NCI-H128 (cell line): ENCODE data around the gene ARHGEF19.

Source experiments
- DNase-seq: peaks from one replicate; lab custom pipeline; 2025; ENCODE audit not compliant: unreplicated experiment; lab: John Stamatoyannopoulos, UW

Gene ARHGEF19

DNA sequence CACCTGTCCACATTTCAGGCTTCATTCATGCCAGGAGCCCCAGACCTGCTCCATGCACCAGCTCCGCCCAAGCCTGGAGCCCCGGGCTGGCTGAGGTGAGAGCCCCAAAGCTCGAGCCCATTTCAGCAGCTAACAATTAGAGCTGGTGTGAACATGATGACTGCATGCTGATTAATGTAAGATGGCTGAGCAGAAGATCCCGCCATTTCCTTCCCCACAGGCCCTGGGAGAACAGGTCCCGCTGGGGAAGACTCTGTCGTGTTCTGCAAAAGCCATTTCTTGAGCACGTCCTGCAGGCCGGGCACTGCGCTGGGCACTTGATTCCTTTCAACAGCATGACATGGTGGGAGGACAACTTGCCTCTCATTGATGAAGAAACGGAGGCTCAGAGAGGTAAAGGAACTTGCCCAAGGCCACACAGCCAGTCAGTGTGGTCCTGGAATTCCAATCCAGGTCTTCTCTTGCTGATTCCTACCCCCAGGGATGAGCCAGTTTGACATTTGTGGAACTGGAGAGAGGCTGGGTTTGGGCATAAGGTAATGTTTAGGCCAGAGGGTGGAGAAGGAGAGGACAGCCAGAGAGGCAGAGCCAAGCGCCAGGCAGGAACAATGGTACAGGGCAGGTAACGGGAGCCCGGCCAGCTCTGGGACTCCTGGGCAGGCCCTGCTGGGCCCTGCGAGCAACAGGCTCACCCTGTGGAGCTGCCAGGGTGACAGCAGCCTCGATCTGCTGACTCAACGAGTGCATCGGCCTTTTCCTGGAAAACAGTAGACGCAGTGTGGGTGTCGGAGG, 28.5 kb downstream of the ARHGEF19 start:
- DNase-seq: no peak

DNA sequence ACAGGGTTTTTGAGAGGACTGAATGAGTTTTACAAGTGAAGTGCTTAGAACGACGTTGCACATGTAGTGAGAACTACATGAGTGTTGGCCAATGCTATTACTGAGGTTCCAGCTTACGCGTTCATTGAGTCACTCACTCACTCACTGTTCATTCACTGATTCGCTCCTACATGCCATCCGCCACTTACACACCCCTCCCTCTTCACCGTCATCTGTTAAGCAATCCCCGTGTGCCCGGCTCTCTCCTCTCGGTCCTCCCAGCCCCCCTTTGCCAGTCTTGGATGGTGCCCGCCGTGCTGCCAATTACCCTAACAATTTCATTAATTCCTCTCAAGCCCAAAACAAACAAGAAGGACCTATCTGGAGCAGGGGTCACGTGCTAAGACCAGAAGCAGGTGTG, 29.3 kb downstream of the ARHGEF19 start:
- no peak for DNase-seq

DNA sequence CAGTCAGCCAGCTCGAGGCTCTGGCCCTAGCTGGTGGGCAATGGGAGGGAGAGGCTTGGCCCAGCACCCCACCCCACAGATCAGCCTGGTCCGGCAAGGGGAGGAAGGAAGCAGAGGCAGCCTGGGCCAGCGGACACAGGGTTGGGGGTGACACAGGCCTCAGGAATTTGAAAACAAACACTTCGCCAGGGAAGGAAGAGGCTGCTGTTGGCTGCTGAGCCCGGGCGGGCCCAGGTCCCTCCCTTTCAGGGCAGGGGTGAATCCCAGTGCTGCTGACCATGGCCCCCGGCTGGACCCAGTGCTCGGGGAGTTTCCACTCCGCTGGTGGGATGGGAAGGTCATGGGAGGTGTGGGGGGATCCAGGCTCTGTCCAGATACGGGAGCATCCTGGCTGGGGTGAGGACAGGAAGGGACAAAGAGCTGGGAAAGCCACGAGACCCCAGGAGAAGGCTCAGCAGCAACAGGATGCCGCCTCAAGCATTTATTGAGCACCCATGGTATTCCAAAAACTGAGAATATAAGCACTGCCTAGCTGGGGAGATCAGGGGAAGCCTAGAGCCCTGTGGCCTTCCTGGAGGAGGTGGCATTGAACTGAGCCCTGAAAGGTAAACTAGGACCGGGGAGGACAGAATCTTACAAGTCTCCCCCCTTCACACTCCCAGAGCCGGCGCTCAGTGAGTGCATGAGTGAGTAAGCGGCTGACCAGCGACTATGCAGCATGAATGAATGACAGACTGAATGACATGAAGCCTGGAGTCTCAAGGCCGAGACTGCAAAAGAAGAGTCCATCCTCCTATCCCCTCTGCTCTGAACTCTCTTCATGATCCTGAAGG, 30.3 kb downstream of the ARHGEF19 start:
- DNase-seq: no peak

DNA sequence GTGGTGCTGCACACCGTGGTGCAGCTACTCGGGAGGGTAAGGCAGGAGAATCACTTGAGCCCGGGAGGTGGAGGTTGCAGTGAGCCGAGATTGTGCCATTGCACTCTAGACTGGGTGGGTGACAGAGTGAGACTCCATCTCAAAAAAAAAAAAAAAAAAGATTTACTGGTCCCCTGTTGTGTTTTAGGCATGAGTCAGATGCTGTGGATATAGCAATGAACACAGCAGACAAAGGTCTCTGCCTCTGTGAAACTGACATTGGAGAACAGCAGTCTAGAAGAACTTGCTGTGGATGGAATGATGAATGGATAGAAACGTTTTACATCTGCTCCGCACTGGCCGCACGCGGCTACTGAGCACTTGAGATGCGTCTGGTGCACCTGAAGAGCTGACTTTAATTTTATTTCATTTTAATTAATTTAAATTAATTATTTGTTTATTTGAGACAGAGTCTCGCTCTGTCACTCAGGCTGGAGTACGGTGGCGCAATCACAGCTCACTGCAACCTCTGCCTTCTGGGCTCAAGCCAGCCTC, 32.1 kb downstream of the ARHGEF19 start:
- no peak for DNase-seq

DNA sequence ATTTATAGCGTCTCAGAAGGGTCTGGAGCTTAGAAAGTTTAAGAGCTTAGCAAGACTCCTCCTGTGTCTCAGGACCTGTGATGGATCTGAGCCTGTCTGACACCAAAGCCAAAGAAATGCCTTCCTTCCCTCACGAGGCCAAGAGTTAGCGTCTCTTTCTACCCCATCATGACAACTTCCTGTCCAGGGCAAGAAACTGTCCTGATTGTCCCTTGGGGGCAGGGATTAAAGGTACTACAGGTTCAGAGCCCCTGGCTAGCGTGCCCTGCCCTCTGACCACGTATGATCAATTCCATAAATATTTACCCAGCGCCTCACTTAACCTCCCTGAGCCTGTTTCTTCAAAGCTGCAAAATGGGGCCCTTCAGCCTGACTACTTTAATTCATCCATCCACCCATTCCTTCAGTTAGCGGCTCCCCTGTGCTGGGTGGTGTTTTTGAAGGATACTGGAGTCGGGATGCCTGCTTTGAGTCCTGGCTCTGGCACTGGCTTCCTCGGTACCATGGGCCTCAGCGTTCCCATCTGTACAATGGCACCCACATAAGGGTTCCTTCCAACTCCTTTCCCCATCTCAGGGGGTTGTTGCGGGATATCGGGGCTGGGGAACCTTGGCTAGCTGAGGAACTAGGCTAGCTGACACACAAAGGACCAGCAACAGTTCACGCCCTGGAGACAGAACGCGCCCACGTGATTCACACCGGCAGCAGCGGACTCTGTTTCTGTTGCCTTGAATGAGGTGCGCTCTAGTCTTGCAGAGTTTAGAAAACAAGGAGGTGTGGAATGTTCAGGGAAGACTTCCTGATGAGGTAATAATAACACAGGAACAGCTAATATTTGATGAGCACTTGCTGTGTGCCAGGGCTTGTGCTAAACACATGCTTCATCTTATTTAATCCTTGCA, 33.6 kb downstream of the ARHGEF19 start:
- DNase-seq: no peak

DNA sequence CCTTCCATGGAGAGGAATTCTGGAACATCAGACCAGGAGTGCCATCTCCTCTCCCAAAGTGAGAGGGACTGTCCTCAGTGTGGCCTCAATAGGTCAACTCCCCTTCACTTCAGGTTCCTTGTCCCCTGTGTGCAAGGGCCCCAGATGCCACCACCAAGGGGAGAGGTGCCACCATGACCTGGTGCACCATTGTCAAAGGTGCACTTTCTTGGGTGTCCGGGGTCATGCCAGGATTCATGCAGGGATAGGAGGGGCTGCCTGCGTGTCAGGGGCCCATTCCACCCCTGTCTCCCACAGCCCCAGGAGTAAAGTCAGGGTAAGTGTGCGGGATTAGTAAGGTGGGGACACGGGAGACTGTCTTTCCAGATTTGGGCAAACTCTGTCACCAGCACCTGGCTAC, 35.1 kb downstream of the ARHGEF19 start:
- no peak for DNase-seq

DNA sequence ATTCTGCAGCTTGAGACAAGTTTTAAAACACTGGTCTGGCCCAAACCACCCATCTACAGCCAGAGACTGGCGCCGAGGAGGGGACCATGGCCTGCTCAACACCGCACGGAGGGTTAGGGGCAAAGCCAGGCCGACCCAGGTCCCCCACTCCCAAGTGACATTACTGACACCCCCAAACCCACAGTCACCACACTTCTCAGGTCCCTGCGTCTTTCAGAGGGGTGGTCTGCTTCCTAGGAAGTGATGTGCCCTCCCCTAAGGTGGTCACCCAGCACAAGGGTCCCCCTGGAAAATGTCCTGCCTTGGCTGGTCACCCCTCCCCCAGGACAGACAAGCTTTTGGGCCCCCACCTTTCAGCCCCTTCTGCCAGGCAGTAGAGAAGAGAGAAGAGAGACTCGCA, 35.8 kb downstream of the ARHGEF19 start:
- no peak for DNase-seq

DNA sequence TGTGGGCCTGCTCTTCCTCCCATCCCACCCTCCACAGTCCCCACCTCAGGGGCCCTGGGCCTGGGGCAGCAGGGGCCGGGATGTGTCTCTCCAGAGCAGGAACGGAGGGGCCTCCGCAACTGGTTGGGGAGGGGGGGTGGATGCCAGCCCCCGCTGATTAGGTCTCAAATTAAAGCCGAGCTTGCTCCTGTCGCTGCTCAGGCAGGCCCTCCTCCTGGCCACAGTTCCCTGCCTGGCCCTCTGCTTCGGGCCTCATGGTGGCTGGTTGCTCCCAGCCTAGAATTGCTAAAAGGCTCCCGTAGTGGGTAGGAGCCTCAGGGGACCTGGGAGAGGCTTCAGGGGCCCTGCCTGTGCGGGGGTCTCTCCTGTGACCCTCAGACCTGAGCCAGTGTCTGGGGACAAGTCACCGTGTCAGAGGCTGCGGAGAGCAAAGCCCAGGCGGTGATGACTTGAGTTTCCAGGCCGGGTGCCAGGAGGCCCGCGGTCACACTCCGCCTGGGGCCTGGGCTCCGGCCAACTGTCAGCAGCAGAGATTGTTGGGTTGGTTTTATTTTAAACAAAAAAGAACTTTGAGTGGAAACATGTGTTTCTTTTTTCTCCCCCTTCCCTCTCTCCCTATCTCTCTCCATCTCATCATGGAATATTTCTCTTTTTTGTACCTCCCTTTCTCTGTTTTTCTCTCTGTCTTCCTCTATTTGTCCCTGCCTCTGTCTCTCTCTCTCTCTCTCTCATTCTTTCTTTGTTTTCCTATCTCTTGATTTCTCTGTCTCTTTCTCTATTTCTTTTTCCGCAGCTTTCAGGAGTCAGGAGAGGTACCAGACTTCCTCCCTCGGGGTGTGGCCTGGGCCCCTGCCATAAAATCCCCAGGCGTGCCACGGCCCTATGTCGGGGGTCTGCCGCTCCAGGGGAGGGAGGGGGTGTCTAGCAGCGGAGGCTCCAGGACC, 36.6 kb downstream of the ARHGEF19 start:
- no peak for DNase-seq

DNA sequence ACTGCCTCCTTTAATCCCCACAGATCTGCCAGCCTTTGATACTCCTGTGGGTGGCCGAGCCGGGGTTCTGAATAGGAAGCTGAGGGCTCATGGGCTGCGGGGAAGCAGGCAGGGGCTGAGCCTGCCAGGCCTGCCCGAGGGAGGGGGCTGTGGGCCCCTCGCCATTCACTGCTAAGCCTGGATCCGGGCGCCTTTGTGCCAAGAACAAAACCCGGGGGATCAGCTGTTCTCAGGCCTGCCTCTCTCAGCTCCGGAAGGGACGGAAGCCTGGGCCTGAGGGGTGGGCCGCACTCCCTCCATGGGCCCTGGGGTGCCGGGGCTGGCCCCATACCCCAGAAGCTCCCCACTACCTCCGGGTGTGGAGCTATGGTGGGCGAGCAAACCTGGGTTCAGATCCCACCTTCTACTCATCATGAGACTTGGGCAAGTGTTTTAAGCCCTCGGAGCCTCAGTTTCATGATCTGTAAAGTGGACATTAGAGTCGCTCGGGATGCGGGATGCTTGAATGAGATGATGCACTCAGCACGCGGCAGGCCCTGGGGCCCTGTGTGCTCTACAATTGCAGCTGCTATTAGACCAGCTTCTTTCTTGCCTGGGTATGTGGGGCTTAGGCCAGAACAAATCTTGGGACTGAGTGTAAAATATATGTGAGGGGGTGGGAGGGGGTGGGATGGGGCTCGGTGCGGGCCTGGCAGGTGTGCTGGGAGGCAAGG, 37.4 kb downstream of the ARHGEF19 start:
- DNase-seq: no peak

DNA sequence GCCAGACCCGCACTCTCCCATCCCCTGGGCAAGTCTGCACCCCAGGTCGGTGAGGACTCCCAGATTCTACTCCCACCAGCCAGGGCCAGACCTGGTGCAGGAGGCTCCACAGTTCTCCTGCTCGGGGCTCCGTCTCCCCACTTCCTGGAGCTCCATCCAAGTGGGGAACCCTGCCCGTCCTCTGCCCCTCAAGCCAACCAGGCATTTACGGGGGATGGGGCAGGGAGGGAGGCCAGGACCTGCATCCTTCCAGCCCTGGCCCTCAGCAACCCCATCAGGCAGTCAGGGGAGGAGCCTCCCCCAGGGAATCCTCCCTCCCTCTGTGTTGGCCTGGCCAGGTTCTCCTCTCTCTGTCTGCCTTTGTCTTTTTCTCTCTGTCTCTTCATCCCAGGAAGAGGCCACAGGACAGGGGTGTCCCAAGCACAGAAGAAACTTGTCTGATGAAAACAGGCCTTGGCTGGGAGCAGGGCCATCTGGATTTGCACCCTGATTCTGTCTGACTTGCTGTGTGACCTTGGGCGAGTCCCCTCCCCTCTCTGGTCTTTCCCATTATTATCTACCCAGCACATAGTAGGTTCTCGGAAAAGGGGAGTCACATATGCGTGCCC, 38.1 kb downstream of the ARHGEF19 start:
- DNase-seq: no peak

DNA sequence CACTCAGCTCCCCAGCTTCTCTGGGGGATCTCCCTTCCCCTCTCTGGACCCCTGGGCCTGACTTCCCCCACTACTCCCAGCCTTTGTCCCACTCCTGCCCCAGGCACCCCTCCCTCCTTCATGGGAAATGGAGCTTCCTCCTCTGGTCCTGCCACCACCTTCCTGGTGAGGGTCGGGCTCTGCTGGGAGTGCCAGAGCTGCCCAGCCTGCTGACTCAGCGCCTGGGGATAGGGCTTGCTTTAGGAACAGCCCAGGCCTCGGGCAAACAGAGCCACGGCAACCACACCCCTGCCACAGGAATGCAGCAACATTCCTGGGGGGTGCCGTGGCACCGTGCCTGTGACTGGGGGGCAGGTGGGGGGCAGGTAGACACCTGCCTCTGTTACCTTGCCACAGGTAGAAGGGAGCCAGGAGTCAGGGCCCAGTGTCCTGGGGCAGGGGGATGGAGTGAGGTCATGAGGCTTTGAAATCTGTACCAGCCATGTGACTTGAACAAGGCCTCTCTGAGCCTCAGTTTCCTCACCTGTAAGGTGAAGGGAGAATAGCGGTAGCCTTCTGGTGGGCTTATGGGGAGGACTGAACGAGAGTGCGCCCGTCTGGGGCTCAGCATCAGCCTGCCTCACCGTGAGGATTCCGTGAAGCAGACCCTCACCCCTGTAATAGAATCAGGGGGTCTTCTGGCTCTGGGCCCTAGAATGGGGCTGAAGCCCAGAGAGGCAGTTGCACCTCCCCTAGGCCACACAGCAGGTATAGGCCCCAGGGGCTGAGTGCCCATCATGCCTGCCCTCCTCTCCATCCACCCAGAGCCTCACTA, 38.8 kb downstream of the ARHGEF19 start:
- no peak for DNase-seq

DNA sequence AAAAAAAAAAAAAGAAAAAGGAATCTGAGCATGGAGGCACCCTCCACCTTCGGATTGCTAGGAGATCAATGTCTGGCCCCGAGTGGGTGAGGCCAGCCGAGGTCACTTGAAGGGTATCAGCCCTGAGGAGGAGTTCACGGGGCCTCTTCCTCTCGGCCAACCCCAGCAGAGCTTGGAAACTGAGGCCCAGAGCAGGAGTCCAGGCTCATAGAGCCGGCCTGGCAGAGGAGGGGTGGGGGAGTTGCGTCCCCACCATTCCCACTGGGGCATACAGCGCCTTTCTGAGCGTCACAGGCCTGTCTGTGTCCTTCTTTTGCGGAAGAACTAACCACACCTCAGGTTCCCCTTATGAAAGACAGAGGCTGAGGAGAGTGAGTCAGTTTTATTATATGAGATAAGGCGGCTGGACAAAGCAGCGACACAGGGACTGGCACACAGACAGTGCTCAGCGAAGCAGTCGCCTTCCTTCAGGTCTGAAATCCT, 39.4 kb downstream of the ARHGEF19 start:
- DNase-seq: no peak

DNA sequence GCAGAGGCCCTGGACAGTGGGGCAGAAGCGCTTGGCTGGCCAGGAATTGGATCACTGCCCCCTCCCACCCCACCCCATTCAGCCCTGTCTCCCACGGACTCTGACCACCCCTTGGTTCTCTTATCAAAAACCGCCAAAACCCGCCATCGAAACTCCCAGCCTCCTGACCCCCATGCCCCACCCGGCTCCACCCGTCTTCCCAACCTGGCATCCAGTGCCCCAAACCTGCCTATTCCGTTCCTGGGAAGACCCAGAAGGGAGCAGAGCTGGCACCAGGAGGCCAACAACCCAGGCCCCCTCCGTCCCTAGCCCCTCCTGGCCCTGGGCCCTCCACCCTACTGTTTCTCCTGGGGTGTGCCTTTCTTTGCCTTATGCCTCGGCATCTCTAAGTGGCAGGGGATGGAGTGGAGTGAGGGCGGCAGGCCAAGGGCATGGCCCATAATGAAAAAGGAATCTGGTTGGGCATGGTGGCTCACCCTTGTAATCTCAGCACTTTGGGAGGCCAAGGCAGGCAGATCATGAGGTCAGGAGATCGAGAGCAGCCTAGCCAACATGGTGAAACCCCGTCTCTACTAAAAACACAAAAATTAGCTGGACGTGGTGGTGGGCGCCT, 40.1 kb downstream of the ARHGEF19 start:
- DNase-seq: no peak

DNA sequence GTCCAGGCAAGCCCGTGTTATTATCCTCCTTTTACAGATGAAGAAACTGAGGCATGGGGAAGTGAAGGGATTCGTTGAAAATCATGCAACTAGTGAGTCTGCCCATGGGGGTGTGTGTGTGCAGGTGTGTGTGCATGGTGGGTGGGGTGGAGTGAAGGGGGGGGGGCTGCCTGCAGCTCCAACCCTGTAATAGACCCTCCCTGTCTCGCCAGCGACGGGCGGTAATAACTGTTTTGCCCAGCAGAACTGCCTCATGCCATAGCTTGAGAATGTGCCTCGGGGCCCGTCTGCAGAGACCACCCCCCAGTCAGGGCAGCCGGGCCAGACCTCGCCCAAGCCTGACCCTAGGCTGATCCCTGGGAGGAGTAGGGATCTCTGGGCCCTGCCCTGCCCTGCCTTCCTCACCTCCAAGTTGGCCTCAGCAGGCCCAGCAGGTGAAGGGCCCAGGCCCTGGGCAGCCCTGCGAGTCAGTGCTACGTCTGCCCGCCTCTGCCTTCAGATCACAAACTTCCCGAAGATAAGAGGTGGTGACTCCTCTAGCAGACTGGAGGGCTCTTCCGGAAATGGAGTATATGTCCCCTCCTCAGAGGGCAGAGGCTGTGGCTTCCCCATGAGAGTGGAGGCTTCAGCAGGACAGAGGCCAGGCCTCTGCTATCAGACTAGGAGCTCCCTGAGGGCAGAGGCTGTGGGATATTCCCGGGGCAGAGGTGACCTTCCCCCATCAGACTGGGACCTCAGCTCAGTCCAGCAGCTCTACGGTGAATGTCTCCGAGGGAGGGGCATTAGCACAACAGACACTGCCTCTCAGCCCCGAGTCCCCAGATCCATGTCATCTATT, 40.9 kb downstream of the ARHGEF19 start:
- no peak for DNase-seq

DNA sequence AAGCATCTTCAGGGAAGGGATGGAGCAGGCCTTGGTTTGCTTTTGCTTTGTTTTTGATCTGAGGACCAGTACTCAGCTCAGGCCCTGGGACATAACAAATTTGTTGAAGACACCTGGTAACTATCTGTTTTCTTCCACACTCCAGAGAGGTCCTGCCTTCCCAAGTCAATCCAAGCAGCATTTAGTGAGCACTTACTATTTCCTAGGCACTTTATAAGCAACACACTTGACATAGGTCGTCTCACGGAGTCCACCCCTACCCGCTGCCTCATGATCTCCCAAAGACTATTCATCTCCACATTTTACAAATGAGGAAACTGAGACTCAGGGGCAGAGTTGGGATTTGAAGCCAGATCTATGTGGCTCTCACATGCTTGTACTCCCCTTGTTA, 42.2 kb downstream of the ARHGEF19 start:
- no peak for DNase-seq

DNA sequence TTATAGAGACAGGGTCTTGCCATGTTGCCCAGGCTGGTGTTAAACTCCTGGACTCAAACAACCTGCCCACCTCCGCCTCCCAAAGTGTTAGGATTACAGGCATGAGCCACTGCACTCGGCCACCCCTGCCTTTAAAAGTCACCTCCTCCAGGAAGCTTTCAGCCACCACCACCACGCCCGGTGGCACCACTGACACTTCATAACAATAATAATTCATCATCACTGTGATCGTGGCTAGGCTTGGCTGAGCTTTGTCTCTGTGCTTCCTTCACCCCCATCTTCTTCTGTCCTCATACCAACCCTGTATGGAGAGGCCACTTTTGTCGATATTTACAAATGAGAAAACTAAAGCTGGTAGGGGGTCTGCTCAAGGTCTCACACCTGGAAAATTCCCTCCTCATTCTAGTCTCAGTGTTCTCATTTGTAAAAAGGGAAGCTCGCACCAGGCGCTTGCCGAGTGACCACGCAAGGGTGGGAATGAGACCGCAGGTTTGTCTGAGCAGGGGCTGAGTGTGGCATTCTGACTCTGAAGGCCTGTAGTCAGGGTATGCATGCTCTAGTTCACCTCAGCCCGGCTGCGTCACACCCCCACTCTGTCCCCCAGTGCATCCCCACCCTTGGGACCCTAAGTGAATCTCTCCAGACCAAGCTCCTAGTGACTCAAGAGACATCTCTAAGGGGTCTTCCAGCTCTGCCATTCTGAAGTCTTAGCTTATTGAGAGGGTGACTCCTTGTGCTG, 43.7 kb downstream of the ARHGEF19 start:
- no peak for DNase-seq
